ELF-1 (cell line): ENCODE measurements around the gene MACF1.
"Not testable (repeated sequence)": the region's sequence is repeated elsewhere in the genome, so short reads cannot be mapped to it uniquely, and the experiment has no call there.

Experiments
- DNase-seq: peaks from one replicate; pipeline ENCODE4 v3.0.0-alpha.2; 2016; ENCODE audit warnings: low read depth, low spot score

The MACF1 gene

GRCh38 chr1:39413902-39414528, 209.5 kb downstream of the MACF1 start:
- DNase-seq, result no peak

GRCh38 chr1:39415553-39415952, 211.1 kb downstream of the MACF1 start:
- no peak for DNase-seq

- DNase-seq, result no peak
Observed at GRCh38 chr1:39416609-39417008, 212.1 kb downstream of the MACF1 start.

- no peak for DNase-seq
Observed at GRCh38 chr1:39418236-39418635, 213.7 kb downstream of the MACF1 start.

GRCh38 chr1:39420493-39420892, 216.0 kb downstream of the MACF1 start:
- no peak for DNase-seq

- no peak for DNase-seq
Observed at GRCh38 chr1:39422614-39423013, 218.1 kb downstream of the MACF1 start.

GRCh38 chr1:39425151-39425550, 220.7 kb downstream of the MACF1 start:
- DNase-seq, result no peak

GRCh38 chr1:39425634-39426033, 221.1 kb downstream of the MACF1 start:
- DNase-seq, result no peak

GRCh38 chr1:39426346-39426745, 221.9 kb downstream of the MACF1 start:
- no peak for DNase-seq

- no peak for DNase-seq
Observed at GRCh38 chr1:39427374-39427773, 222.9 kb downstream of the MACF1 start.

GRCh38 chr1:39427912-39428311, 223.4 kb downstream of the MACF1 start:
- DNase-seq, result no peak

GRCh38 chr1:39431927-39432326, 227.4 kb downstream of the MACF1 start:
- no peak for DNase-seq

GRCh38 chr1:39434797-39435395, 230.4 kb downstream of the MACF1 start:
- DNase-seq, result no peak

GRCh38 chr1:39435597-39435996, 231.1 kb downstream of the MACF1 start:
- DNase-seq, result no peak

- DNase-seq, result no peak
Observed at GRCh38 chr1:39436842-39437241, 232.3 kb downstream of the MACF1 start.

GRCh38 chr1:39438042-39438441, 233.5 kb downstream of the MACF1 start:
- DNase-seq, result no peak

- DNase-seq, result no peak
Observed at GRCh38 chr1:39440856-39441255, 236.4 kb downstream of the MACF1 start.

GRCh38 chr1:39441797-39442196, 237.3 kb downstream of the MACF1 start:
- no peak for DNase-seq

GRCh38 chr1:39445573-39445972, 241.1 kb downstream of the MACF1 start:
- DNase-seq, result no peak

GRCh38 chr1:39446986-39447567, 242.6 kb downstream of the MACF1 start:
- no peak for DNase-seq

- DNase-seq, result not testable (repeated sequence)
Observed at GRCh38 chr1:39450041-39450440, 245.5 kb downstream of the MACF1 start.

GRCh38 chr1:39450956-39451606, 246.6 kb downstream of the MACF1 start:
- DNase-seq, result no peak

- DNase-seq, result no peak
Observed at GRCh38 chr1:39452081-39452480, 247.6 kb downstream of the MACF1 start.
